NCI-H510A (cell line): ENCODE results near the gene CAPN9.

ENCODE experiments used
- DNase-seq: peaks from one replicate; lab custom pipeline; 2025; lab: John Stamatoyannopoulos, UW

The CAPN9 gene

DNA sequence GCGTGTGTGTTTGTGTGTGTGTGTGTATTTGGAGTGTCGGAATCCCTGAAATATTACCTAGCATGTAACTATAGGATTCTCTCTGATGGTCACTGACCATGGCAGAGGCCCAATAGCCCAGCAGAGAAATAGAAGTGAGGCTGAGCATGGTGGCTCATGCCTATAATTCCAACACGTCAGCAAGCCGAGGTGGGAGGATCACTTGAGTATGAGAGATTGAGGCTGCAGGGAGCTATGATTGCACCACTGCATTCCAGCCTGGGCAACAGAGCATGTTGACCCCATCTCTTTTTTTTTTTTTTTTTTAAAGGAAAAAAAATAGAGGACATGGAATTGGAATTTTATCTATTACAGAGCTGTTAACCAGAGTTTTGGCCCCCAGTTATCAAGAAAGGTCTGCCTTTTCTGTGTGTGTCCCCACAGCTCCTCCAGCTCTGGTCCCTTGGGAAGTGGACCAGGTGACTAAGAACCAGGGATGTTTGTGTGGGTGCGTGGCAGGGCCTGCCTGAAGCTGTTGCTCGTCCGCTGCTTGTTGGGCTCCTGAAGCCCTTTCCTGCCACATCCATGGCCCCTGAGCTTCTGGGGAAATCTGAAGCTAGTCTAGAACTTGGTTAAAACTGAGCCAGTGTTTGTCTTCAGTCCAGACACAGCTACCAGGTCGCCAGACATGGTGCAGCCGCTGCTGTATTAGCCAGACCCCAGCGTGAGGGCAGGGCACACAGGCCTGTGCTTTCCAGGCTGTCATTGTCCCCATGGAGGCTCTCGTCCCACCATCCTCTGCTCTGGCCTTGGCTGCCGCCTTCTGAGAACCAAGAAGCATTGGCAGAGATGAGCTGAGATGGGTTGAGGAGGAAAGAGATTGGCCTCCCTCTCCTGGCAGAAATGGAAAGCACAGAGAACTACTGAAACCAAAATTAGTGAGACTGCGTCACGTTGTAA lies 25.5 kb downstream of the CAPN9 start:
- DNase-seq: no peak

- no peak for DNase-seq
Observed at GRCh38 chr1:230773396-230774033, 26.3 kb downstream of the CAPN9 start.

DNA sequence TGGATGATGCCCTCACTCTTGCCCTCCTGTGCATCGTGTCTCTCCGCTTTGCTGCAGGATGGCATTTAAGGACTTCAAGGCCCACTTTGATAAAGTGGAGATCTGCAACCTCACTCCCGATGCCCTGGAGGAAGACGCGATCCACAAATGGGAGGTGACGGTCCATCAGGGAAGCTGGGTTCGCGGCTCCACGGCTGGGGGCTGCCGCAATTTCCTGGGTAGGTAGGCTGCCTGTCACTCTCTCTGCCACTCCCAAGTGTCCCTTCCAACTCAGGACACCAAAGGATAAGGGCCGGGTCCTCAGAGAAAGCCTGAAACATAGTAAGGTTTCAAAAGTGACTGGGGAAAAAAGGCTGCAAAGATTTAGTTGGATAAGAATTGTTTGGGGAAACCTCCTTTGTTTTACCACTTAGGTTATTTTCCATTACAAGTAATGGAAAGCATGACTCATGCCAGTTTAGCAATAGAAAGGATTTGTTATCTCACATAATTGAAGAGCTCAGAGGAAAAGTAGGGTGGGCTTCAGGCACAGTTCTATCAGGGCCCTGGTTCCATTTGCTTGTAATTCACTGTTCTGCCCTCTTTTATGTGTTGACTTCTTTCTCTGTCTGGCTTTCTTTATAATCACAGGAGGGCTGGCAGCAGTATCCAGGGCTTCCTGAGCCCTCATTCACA lies 31.9 kb downstream of the CAPN9 start:
- no peak for DNase-seq

GRCh38 chr1:230781131-230781530 lies 33.9 kb downstream of the CAPN9 start:
- no peak for DNase-seq

DNA sequence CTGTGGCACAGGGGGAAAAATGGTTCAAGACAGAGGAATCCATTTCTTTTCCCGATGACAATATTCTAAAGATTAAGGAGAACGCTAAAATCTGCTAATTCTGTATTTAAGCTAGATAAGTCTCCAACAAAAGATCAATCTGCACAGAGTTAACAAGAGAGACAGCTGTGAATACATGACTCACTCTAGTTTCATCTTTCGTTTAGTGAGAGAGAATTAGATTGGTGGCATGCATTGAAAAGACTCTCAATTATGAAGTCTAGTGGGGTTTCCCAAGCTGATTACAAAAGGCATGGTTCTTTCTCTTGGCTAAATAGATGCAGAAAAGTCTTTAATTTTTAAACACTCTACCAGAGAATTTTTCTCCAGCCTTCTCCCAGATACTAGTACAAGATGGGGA lies 34.4 kb downstream of the CAPN9 start:
- DNase-seq: no peak

GRCh38 chr1:230784163-230784562 lies 37.0 kb downstream of the CAPN9 start:
- no peak for DNase-seq

GRCh38 chr1:230785636-230786384 lies 38.6 kb downstream of the CAPN9 start:
- no peak for DNase-seq

GRCh38 chr1:230786385-230786753 lies 39.2 kb downstream of the CAPN9 start:
- no peak for DNase-seq

DNA sequence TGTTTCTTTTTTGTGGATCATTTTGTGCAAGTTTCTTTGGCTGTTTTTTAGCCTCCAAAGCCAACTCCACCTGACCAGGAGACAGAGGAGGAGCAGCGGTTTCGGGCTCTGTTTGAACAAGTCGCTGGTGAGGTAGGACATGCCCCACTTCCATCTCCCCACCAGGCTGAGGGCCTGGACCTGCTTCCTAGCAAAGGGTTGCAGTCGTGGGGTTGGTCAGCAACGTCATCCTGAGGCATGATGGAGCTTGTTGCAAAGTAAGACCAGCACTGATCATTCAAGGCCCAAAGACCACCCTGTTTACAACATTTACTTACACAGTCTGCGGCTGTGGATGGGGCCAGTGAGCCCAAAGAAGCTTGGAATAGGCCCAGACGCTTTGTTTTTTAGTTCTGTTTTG lies 40.3 kb downstream of the CAPN9 start:
- DNase-seq: no peak

- no peak for DNase-seq
Observed at GRCh38 chr1:230788561-230789275, 41.5 kb downstream of the CAPN9 start.

GRCh38 chr1:230790026-230790425 lies 42.8 kb downstream of the CAPN9 start:
- no peak for DNase-seq

DNA sequence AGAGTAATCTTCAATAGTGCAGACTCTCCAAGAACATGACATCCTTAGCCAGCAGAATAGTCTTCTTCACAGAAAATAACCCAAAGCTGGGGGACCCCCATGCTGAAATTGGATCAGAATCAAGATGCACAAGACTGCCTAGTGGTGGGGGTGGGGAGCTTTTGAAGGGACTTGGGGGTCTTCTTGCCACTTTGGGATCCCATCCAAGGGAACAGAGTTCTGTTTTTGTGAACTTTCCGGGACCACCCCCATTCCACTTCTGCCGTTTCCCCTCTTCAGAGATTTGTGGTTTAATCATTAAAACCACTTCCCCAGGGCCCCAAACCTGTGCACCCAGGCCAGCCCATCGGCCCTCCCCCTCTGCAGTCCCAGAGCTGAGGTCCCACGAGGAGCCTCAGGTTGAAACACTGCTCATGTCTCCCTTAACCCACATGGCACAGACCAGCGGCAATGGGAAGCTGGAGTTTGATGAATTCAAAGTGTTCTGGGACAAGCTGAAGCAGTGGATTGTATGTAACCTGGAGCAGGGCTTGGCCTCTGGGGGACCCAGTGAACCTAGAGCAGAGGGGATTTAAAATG lies 44.9 kb downstream of the CAPN9 start:
- no peak for DNase-seq

DNA sequence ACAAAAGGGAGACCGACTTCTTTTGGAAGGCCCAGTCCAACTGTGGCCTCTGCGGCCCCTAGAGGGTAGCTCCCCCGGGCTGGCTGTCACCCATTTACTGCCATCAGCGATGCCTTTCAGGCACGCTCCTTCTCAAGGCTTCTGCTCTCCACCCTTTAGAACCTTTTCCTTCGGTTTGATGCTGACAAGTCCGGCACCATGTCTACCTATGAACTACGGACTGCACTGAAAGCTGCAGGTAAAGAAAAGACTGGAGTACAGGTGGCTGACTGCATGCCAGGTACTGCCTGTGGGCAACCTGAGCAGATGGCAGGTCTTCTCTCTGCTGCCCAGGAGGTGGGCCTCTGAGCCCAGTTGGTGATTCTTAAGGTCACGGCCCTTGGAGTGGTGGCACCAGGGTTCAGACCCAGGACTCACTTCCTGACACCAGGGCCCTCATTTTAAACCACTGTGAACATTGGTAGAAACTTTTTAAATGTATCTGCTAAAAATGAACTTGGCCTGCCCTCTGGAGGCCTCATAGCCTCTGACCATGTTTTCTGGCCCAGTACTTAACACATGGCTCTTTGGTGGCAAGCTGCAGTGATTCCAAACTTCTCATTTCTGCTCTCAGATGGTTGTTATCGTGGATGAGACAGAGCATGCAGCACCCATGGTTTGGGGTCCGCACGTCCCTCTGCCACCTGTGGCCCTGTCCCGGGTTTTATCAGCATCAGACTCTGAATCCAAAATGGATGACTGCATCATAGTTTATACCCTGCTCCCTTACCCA lies 45.7 kb downstream of the CAPN9 start:
- no peak for DNase-seq

DNA sequence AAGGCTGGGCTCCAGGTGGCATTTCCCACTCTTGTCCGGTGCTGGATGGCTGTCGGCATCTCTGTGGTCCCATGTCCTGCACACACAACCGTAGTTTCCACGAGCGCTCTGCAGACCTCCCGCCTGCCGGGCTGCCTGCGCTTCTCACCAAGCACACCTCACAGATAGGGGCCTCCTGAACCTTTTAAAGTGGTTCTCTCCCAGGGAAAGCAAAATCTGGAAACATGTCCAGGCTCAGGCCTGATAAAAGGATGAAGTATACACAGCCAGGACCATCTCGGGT lies 46.2 kb downstream of the CAPN9 start:
- DNase-seq: no peak

DNA sequence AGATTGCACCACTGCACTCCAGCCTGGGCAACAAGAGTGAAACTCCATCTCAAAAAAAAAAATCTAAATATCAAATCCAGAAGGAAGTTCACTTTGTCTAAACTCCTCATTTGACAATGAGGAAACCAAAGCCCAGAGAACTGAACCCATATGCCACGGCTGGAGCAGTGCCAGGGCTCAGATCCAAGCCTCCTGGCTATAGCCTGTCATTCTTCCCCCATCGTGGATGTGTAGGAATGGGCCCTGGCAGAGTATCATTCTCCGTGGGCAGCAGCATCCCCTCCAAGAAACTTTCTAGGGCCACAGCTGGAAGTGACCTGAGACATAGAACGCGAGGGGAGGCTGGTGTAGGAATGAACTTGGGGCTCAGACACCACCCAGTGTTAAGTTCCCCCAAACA lies 47.2 kb downstream of the CAPN9 start:
- DNase-seq: no peak

- no peak for DNase-seq
Observed at GRCh38 chr1:230794871-230795605, 47.9 kb downstream of the CAPN9 start.

- no peak for DNase-seq
Observed at GRCh38 chr1:230796626-230797025, 49.4 kb downstream of the CAPN9 start.

DNA sequence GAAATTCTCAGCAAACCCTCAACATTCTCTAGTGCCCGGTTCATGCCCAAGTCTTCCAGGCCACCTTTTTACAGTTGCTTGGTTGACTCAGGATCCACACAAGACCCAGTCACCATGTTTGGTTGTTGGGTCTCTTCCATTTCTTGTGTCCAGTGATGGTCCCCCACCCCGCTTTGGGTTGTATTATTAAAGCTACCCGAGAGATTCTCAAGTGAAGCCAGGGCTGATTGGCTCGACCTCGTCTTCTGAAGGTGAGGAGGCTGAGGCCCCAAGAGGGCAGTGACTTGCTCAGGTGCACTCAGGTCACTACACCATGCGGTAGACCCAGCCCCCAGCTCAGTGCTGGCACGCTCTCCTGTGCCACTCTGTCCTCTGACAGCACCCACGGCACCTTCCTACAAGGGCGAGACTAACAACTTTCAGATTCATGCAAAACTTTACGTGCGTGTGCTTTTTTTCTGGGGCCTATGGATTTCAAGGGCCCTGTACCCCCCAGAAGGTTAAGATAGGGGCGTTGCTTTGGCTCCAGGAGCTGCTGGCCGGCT lies 50.3 kb downstream of the CAPN9 start:
- DNase-seq: no peak

GRCh38 chr1:230797942-230798365 lies 50.8 kb downstream of the CAPN9 start:
- peak; percentile 48 for DNase-seq

- no peak for DNase-seq
Observed at GRCh38 chr1:230798491-230798890, 51.3 kb downstream of the CAPN9 start.
